GM19452 (cell line): ENCODE measurements around the gene CEP350.
"Not testable (repeated sequence)": the region's sequence is repeated elsewhere in the genome, so short reads cannot be mapped to it uniquely, and the experiment has no call there.

Source experiments
- ATAC-seq: cut with Tn5 transposase; IDR thresholded peaks from one replicate; pipeline ENCODE4 v1.9.1; 2021; ENCODE audit not compliant: unreplicated experiment

Gene CEP350

DNA sequence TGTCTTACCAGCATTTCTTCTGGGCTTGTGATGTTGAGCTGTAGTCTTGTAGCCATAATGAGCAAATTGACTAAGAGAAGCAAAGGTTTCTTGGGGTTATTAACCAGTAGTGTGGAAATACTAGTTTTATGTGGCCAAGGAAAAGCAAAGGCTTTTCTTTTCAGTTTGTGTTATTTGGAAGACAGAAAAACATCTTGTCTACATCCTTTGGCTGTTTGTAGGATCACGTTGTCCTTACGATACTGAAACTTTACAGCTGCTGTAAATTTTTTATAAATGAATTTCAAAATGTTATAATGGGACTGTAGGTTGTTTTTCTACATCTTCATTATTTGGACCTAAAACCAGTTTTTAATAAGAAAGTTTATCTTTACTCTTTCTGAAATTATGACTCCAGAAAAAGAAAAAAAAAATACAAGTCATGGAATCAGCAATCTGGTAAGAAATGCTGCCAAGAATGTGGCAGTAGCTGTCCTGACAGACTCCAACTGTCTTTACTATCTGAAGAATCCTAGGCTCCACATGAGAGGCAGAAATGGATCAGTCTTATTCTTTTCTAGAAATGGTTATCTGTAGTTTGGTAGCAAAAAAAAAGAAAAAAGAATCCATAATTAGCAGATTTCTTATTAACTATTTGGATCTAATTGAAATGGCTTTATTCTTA, 158.5 kb downstream of the CEP350 start:
- ATAC-seq: no peak

DNA sequence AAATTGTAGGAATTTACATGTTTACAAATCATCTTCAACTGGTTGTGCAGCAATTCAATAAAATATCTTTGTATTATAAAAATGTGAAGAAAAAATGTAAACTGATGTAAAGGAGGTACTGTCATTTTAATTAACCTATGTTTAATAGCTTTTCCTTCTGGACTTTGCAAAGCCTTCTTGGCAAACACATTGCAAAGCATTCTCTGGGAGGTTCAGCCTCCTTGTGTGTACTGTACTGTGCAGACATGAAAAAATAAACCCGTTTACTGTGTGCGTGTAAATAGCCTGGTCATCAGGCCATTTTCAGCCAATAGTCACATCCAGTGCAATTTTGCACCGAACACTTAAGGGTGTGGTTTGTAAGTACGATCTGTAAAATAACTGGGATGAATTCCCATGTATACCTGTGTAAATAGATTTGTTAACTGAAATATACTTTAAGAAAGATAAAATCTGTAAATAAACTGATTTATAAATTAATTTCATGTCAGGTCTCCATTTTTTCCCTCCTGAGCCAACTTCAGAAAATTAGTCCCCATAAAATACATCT, 159.9 kb downstream of the CEP350 start:
- no peak for ATAC-seq

DNA sequence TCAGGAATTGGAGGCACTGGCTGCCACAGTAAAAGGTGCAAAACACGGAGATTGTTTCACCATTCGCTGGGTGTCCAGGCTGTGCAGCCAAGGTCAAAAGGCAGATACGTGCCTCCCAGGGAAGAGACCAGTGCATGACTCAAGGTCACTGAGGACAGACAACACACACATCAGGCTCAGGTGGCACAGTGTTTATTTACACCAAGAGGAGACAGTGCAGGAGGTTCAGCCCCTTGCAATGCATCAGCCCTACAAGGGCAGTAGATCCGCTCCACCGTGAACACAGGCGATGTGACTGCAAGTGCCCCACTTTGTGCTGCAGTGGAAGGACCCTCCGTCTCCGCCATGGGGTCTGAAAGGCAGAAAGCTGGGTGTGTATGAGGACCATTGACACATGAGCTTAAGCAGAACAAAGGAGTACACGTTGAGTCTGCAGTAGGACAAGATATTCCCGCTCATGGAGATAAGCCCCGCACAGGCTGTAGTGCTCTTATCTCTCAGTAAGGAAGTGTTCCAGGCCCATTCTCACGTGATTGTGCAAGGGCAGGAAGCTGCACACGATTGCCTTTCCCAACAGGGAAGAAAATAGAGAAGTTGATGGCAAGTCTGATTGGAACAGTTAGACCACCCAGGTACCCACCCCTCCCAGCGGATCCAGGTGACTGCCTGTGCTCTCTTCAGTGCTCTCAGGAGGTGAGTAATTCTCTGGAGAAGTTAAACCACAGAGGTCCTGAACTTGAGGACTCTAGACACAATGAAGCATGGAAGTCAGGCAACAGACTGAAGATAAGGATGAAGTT, 162.6 kb downstream of the CEP350 start:
- ATAC-seq: no peak

DNA sequence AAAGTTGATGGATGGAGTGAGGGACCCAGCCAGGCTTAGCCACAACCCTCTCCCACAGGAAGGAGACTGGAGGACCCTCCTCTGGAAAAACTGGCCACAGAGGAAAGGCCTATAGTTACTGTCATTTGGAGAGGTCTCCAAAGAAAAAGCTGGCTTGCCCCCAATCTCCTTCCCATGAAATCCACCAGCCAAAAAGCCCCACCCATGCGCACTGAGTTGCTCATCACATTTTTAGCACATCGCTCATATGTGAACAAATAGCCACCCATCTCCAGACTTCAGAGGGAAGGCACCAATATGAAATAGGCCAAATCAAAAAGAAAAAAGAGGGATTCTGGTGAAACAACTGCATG, 163.1 kb downstream of the CEP350 start:
- no peak for ATAC-seq

DNA sequence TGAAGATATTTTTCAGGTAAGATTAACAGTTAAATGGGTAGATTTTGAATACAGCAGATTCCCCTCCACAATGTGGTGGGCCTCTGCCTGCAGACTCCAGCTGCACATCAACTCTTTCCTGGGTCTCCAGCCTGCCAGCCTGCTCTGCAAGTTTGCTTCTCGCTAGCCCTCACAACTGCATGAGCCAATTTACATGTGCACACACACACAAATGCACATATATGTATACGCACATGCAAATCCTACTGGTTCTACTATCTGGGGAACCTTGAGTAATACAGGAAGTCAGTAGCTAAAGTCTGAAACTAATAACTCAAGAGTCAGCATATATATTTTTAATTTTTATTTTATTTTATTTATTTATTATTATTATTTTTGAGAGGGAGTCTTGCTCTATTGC, 165.2 kb downstream of the CEP350 start:
- no peak for ATAC-seq

DNA sequence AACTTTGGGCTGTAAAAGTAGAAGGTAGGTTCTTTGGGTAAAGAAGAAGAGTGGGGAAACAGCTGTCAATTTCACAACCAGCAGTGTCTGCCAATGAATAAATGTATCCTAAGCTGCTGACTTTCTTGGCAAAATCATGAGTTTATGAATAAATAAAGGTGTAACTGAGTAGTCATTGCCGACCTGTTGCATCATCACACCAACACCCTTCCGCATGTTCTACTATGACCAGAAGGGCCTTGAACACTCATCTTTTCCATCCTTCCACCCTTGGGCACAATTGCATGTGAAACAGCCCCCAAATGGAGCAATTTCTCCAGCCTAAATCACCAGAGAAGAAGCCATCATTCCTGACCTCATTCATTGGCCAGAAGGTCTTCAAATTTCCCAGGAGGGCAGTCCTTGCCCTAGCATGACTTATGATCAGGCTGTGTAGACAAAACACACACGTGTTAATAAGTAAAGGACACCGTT, 168.9 kb downstream of the CEP350 start:
- ATAC-seq: no peak

DNA sequence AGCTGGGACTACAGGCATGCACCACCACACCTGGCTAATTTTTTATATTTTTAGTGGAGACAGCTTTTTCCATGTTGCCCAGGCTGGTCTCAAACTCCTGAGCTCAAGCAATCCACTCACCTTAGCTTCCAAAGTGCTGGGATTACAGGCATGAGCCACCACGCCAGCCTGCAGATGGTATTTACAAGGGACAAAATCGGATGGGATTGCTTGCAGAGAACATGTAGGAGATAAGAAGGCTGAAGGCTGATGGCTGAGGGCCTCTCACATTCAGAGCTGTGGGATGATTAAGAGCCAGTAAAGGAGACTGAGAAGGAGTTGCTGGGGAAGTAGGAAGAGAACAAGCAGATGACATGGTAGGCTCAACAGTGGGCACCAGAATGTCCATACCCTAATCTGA, 176.0 kb downstream of the CEP350 start:
- no peak for ATAC-seq

DNA sequence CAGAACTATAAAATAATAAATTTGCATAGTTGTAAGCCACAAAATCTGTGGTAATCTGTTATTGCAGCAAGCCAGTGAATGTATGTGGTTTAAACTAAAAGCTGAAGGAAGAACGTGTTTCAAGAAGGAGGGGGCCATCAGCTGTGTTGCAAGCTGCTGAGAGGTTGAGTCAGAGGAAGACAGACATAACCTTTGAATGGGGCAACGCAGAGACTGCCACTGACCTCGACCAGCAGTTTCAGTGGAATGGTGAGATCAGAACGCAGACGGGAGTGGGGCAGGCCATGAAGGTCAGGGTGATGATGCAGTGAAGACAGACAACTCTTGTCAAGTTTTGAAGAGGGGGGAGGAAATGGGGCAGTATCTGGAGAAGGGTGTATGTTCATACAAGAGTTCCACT, 176.9 kb downstream of the CEP350 start:
- ATAC-seq: no peak

DNA sequence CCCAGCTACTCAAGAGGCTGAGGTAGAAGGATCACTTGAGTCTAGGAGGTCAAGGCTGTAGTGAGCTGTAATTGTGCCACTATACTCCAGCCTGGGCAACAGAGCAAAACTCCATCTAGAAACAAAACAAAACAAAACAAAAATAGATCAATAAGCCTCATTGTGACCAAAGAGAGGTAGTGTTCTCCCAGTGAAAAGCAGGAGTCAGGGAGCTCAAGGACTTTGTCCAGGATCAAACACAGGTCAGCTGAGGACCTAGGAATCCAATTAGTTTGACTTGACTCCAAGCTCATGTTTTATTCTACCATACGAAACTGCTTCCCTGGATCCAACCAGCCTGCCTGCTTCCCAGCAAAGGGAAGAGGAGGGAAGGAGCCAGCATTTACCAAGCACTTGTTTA, 178.6 kb downstream of the CEP350 start:
- ATAC-seq: no peak

DNA sequence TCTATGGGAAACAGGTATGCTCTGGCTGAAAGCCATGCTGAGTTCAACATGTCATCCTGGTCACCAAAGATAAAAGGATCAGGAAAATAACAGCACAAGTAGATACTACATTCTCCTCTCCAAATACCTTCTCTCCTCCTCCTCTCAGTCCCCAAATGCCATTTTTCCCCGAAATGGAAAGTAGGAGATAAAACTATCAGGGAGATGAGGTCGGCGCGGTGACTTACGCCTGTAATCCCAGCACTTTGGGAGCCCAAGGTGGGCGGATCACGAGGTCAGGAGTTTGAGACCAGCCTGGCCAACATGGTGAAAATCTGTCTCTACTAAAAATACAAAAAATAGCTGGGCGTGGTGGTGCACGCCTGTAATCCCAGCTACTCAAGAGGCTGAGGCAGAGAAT, 179.1 kb downstream of the CEP350 start:
- not testable (repeated sequence) for ATAC-seq

DNA sequence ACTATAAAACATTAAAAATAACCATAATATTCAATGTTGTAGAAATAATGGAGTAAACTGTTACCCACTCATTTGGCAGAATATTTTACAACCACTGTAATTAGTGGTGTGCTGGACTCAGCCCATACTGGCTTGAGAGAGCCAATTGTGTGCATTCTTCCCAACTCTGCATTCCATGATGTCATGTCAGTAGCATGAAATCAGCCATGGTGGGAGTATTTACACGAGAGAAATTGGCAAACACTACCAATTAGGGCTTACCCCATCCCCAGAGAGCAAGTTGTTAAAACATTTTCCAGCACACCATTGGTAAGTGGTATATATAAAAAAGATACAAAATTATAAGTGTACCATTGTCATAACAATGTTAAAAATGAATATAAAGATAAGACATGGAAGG, 180.9 kb downstream of the CEP350 start:
- ATAC-seq: no peak

DNA sequence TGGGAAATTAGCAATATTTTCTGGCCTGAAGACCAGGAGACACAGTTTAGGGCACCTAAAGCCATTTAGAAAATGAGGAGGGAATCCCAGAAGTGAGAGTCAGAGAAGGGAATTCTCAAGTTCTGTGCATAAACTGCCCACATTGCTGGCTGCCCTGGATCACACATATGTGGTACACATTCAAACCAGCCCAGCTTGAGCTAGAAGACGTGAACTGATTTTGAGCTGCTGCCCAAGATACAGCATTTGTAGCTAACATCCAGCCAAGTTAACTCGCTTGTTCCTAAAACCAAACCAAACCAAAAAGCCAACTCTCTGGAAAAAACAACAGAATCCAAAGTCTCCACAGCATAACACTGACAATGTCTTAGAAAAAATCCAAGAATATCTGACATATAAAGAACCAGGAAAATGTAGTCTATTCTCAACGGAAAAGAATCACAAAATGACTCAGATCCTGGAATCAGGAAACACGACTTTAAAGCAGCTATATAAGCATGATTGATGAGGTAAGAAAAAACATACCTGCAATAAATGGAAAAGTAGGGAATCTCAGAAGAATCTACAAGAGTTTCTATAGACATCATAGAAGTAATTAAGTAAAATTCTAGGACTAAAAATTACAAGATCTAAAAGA, 181.8 kb downstream of the CEP350 start:
- no peak for ATAC-seq

DNA sequence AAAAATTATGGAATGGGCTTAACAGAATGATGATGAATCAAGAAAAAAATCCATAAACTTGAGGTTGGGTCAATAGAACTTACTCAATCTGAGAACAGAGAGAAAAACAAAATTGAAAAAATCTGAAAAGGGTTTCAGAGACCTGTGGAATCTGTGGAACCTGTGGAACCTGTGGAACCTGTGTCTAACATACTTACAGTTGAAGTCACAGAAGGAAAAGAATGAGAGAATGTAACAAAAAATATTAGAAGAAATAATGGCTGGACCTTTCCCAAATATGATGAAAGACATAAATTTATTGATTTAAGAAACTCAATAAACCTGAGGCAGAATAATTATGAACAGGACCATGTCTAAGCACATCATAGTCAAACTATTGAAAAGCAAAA, 182.4 kb downstream of the CEP350 start:
- no peak for ATAC-seq

DNA sequence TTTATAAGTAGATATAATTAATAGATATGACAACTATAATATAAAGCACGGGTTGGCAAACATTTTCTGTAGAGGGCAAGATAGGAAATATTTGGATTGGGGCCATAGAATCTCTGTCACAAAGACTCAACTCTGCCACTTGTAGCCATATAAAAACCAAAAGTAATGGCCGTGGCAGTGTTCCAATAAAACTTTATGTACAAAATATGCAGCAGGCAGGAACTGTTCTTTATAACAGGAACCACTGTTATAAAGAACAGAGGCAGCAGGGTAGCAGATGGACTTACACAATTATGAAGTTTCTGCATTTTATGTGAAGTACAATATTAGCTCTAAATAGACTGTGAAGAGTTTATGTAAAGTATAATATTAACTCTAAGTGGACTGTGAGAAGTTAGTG, 183.2 kb downstream of the CEP350 start:
- no peak for ATAC-seq

DNA sequence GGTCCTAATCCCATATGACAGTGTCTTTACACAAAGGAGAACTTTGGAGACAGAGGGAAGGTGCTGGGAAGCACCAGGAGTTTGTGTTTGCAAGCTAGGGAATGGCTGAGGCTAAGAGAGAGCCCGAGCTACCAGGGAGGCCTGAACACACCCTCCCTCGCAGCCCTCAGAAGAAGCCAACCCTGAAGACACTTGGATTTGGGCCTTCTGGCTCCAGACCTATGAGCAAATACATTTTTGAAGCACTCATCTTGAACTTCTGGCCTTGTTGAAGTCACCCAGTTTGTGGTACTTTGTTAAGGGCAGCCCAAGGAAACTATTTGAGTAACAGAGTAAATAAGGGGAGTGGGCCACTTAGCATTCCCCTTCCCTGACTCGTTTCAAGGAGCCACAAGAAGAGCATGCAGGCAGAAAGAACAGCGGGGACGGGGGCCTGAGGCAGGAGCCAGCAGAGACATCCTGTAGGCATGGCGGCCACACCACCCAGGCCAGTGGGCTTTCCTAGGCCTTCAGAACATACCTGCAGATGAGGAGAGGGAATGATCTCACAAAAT, 186.8 kb downstream of the CEP350 start:
- ATAC-seq: no peak

DNA sequence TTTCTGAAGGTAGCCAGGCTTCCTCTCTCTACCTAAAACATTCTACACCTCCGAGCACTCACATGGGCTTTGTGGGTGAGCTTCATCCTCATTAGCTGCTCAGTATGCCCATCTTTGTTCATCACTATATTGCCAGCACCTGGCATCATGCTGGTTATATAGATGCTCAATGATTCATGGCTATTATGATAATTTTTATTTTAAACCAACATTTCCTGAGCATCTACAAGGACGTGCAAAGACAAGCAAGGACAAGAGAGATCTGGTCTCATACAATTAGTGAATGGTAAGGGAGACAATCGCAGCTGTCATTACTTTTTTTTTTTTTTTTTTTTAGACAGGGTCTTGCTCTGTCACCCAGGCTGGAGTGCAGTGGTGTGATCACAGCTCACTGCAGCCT, 188.7 kb downstream of the CEP350 start:
- ATAC-seq: no peak

DNA sequence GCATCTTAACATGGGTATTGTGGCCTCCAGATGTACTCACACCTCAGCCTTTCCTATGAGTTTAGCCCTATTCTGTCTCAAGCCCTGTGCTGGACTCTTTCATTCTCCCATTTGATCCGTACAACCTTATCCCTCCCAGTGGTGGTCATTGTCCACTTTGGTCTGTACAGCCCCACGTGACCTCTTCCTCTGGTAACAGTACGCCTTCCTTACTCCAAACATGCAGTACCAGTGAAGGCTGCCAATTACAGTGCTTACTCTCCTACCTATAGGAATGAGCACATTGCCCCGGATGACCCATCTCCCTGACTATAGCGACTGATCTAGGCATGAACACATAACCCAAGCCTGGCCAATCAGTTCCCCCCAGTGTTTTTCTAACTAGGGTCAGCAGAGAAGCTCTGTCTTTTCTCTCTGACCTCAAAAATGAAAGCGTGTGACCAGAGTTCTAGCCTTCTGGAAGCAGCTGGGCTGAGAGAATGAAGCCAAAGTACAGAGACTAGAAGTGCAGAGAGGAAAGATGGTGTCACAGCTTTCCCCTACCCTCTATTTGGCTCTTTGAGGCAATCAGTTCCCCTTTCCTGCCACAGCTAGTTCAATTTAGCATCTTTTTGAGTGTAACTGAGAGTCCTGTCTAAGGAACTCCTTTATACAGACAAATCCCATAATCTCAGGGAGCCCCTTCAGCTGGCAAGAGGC, 190.2 kb downstream of the CEP350 start:
- no peak for ATAC-seq

DNA sequence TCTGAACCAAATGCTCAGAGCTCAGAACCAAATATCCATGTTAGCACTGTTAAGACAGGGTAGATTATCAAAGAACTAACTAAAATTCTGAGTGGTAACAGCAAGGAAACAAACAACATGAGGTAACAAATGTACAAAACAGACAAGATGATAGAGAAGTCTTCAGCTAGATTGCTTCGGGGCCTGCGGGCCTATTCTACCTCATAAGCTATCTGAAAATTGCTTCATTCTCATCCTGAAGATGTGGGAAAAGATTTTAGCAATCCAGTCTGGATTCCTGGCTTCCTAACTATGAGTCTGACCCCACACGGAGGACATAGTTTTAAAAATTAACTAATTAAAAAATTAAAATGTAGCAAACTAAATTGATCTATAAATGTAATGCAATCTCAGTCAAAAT, 190.8 kb downstream of the CEP350 start:
- no peak for ATAC-seq

DNA sequence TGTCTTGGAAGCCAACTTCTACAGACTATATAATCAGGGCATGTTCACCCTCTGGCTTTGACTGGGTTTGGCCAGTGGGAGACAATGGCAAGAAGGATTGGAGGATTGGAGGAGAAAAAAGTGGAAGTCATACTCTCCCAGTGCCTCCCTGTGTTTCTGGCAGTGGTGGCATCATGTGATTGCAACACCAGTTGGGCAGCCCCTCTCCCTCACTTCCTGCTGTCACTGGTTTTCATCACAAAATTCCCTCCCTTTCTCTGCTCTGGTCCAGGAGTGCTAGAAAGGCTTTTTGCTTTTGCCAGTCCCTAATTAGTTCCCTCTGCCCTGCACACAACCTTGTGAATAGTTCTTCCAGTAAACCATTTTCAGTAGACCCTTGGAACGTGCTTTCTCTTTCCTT, 196.4 kb downstream of the CEP350 start:
- no peak for ATAC-seq

DNA sequence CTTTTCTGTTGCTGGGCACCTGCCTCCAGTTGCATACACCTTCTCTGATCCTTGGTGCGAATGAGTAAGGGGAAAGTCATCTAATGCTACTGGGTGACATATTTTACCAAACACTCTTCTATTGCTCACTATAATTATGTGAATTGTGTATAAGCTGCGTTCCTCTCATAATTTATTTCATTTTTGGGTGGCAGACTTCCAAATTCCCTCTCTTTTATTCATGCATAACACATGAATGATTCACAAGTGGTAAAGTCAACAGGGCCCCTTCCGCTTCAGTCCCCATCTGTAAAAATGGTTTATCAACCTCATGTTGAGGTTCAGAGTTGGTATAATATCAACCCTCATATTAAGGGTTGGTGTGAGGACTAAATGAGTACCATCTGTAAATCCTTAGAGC, 196.9 kb downstream of the CEP350 start:
- no peak for ATAC-seq

DNA sequence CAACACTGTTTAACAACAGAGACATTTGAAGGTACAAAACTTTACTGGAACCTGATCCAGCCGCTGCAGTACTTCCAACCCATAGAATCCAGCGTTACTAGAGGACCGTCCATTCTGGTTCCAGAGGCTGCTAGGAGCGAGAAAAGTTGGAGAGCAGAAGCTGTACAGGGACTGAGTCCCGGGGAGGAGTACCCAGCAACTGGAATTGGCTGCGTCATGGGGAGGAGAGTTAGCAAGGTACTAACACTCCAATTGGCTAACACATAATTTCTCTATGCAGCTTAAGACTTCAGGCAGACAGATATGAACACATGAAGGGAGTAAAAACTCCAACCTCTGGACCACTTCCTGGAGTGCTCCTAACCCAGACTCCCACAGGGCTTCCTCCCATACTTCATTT, 198.0 kb downstream of the CEP350 start:
- ATAC-seq: no peak
